Femur (tissue), 1 donor: ENCODE results near the gene NSFL1C.
A peak's percentile ranks its signal among the peaks of the same experiment; 100 is the strongest.

Experiments used
- DNase-seq: peaks from one replicate; pipeline ENCODE4 v3.0.0-alpha.2; 2017

The NSFL1C gene

GRCh38 chr20:1484438-1485116, 17.9 kb upstream of the NSFL1C start:
- no peak for DNase-seq

- DNase-seq = no peak
These were observed 13.4 kb upstream of the NSFL1C start for GRCh38 chr20:1479831-1480595.

- no peak for DNase-seq
These were observed 11.9 kb upstream of the NSFL1C start for GRCh38 chr20:1478566-1478965.

GRCh38 chr20:1477896-1478490, 11.3 kb upstream of the NSFL1C start:
- DNase-seq = no peak

GRCh38 chr20:1474817-1475603, 8.4 kb upstream of the NSFL1C start:
- no peak for DNase-seq

GRCh38 chr20:1474325-1474724, 7.7 kb upstream of the NSFL1C start:
- DNase-seq = no peak

- no peak for DNase-seq
These were observed 6.9 kb upstream of the NSFL1C start for GRCh38 chr20:1473246-1474220.

- no peak for DNase-seq
These were observed 6.1 kb upstream of the NSFL1C start for GRCh38 chr20:1472556-1473245.

- no peak for DNase-seq
These were observed 4.6 kb upstream of the NSFL1C start for GRCh38 chr20:1471242-1471641.

- DNase-seq = peak; percentile 84
These were observed 3.4 kb upstream of the NSFL1C start for GRCh38 chr20:1469925-1470571.

GRCh38 chr20:1469306-1469905, 2.8 kb upstream of the NSFL1C start:
- no peak for DNase-seq

- no peak for DNase-seq
These were observed 1.5 kb upstream of the NSFL1C start for GRCh38 chr20:1468117-1468624.

GRCh38 chr20:1467355-1468116, 887 bp upstream of the NSFL1C start:
- DNase-seq = peak; percentile 46

- DNase-seq = no peak
These were observed 369 bp upstream of the NSFL1C start for GRCh38 chr20:1467082-1467354.

- no peak for DNase-seq
These were observed 1.0 kb downstream of the NSFL1C start for GRCh38 chr20:1465470-1466210.

- DNase-seq = no peak
These were observed 2.6 kb downstream of the NSFL1C start for GRCh38 chr20:1463971-1464570.

GRCh38 chr20:1462834-1463233, 3.8 kb downstream of the NSFL1C start:
- DNase-seq = no peak

- no peak for DNase-seq
These were observed 4.6 kb downstream of the NSFL1C start for GRCh38 chr20:1462001-1462400.
